HG03095 (cell line): ENCODE results near the gene CNTN5.
A peak's percentile ranks its signal among the peaks of the same experiment; 100 is the strongest.

ENCODE experiments used
- ATAC-seq: cut with Tn5 transposase; IDR thresholded peaks from one replicate; pipeline ENCODE4 v1.9.1; 2021; ENCODE audit warnings: moderate library complexity; ENCODE audit not compliant: unreplicated experiment

Gene CNTN5

GRCh38 chr11:99501655-99502054, 480.9 kb downstream of the CNTN5 start:
- no peak for ATAC-seq

DNA sequence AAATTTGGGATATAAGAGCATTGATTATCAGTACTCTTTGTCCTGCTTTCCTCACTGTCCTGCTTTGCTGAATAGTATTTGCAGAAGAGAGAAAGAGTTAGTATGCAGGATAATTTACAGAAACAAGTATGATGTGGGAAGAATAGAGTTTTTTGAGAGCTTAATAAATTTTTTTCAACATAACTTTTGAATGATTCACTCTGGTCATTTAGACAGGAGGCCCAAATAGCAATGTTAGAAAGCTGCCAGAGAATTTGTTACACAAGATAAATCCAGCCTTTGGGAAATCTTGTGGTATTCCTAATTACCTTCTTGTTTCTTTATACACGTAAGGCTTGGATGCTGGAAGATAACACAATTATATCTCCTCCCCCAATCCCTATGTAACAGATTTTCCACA, 484.6 kb downstream of the CNTN5 start:
- ATAC-seq, result no peak

GRCh38 chr11:99505831-99506230, 485.1 kb downstream of the CNTN5 start:
- ATAC-seq, result no peak

- no peak for ATAC-seq
Observed at GRCh38 chr11:99509863-99510262, 489.1 kb downstream of the CNTN5 start.

GRCh38 chr11:99513368-99513767, 492.6 kb downstream of the CNTN5 start:
- no peak for ATAC-seq

DNA sequence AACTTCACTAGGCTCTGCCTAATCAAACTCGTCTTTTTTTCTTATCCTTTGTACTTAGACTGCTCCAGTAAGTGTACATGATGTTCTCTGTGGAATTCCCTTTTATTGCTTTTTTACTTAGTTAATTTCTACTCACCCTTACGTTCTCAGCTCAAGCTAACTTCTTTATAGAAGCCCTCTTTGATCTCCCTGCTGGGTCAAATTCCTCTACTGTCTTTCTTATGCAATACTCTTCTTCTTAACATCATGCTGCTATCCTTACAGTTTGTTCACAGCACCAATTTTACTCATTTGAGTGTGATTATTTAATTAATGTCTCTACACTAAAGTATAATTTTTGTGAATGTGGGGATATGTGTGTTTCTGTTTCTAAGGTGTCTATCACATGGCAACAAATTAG, 498.3 kb downstream of the CNTN5 start:
- no peak for ATAC-seq

DNA sequence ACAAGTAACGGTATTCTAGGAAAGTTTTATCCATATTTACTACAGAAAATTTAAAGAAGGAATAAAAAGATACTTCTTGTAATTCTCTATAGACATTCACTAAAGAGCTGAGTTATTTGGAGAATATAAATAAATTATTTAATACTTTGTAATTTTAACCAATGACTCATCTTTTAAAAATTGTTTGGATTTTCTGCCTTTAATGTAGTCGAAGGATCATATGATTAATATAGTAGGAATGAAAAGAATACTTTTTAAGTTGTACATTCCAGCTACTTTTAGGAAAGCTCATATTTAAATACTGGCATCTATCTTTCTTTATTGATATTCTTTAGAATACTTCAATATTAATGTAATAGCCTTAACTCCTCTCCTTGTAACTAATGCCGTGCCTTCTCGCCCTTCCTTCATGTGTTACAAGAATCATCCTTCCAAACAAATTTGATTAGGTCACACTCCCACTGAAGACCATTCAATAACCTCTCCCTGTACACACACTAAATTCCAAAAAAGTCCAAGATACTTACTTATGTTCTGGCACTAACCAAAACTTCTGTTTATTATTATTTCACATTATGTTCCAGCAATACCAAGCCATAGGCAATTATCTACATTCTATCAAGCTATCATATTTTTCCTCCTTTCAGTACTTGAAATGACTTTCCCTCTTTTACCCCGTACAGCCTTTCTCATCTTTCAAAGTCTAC, 501.9 kb downstream of the CNTN5 start:
- ATAC-seq, result no peak

GRCh38 chr11:99531468-99531867, 510.7 kb downstream of the CNTN5 start:
- no peak for ATAC-seq

DNA sequence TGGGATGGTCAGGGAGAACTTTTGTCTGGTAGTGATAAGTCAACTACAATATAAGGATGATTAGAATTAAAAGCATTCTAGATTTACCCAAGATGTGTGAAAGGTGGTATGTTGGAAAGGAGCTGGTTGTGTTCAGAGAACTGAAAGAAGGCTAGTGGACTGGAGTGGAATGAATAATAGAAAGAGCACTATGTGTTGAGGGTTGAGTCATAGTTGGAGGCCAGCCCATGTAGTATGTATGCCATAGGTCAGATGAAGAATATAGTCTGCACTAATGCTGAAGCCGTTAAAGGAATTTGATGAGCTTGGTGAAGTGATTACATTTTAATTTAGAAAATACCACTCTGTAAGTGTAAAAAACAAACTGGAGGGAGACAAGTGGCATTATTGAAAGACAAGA, 514.1 kb downstream of the CNTN5 start:
- ATAC-seq, result peak; percentile 64

GRCh38 chr11:99535406-99535805, 514.7 kb downstream of the CNTN5 start:
- peak; percentile 42 for ATAC-seq

- ATAC-seq, result peak; percentile 64
Observed at GRCh38 chr11:99535819-99536218, 515.1 kb downstream of the CNTN5 start.

- no peak for ATAC-seq
Observed at GRCh38 chr11:99537681-99538080, 516.9 kb downstream of the CNTN5 start.

GRCh38 chr11:99545616-99546015, 524.9 kb downstream of the CNTN5 start:
- no peak for ATAC-seq

DNA sequence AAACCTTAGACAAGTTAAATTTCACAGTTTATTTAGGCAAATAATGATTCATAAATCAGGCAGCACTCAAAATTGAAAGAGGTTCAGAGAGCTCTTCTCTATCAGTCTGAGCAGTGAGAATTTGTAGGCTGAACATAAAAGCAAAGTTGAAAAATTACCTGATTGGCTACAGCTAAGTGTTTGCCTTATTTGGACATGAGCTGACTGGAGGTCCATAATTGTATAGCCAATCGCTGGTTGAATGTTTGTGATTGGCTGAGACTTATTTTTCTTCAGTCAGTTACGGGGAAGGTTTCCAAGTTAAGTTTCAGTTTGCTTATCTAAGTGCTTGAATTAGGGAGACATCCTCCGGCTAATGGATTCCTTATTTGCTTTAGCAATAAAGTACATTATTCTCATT, 527.5 kb downstream of the CNTN5 start:
- no peak for ATAC-seq

GRCh38 chr11:99554232-99554903, 533.6 kb downstream of the CNTN5 start:
- ATAC-seq, result no peak

- ATAC-seq, result no peak
Observed at GRCh38 chr11:99555486-99555885, 534.7 kb downstream of the CNTN5 start.

- peak; percentile 40 for ATAC-seq
Observed at GRCh38 chr11:99565333-99565732, 544.6 kb downstream of the CNTN5 start.

- ATAC-seq, result no peak
Observed at GRCh38 chr11:99567334-99567956, 546.7 kb downstream of the CNTN5 start.

DNA sequence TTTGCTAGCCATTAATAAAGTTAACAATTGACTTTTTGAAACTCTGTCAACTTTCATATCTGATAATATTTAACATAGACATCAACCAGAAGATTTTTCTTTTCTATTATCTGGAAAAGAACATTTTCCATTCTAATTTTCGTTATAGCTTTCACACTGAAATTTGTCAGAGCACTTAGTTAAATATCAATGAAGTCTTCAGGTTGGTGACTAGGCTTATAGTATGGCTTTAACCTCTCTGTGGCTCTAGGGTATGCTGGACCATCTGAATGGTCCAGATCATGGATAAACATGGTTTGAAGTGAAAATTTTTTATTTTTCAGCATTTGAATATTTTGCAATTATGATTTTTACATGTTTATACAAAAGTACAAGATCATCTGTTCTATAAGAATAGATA, 548.1 kb downstream of the CNTN5 start:
- no peak for ATAC-seq

GRCh38 chr11:99571094-99571493, 550.3 kb downstream of the CNTN5 start:
- ATAC-seq, result no peak

- ATAC-seq, result no peak
Observed at GRCh38 chr11:99584830-99585229, 564.1 kb downstream of the CNTN5 start.

DNA sequence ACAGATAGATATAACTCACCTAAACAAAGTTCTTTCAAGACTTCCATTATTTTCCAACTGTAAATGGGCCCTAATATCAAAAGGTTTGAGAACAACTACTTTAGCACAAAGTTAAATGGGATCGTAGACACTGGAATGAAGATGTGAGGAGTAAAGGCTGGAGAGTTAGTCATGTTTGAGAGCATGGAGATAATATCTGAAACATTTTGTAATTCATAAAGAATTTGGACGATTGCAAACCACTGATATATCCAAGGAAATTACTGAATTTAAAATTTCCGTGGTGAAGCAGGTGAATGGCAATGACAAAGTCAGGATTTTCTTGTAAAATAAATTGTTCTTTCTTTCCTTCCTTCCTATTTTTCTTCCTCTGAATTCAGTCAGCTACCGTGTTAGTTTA, 564.9 kb downstream of the CNTN5 start:
- no peak for ATAC-seq
